ENCODE measurements around the gene EGR2.

GRCh38 chr10:62829622-62830021 is 13.5 kb upstream of the EGR2 start:
- TF ChIP-seq EZH2phosphoT487 (IDR thresholded peaks at IDR 0.05; ENCODE audit: insufficient read depth, low read depth) (no peak), EZH2 (IDR thresholded peaks at IDR 0.05; ENCODE audit: insufficient read depth, poor library complexity, severe bottlenecking) (no peak)
